Ovary (tissue), 9 donors: ENCODE measurements around the gene ARIH2. TPM values are rescaled to one million over a fixed set of nuclear protein-coding genes. Genes with fewer than 3 reads are reported as not detected.

ENCODE experiments used
- DNase-seq, 5 donors: peaks; one replicate each; pipeline ENCODE4 v3.0.0-alpha.2; 2019 to 2020
- H3K27ac ChIP-seq, 2 donors: fragments of 200-600 bp; one replicate each; pipeline versions ENCODE4 v1.5.1 to v1.8.0; 2019 to 2022
- H3K27me3 ChIP-seq: fragments of 200-600 bp; one replicate; pipeline ENCODE4 v1.8.0; 2022
- H3K36me3 ChIP-seq: fragments of 200-600 bp; sonication (generic); one replicate; pipeline ENCODE4 v1.5.1; 2019
- H3K4me1 ChIP-seq: one replicate; pipeline ENCODE4 v1.8.1; 2013; ENCODE audit warnings: mild to moderate bottlenecking, moderate library complexity; ENCODE audit not compliant: insufficient read depth
- H3K4me3 ChIP-seq: fragments of 200-600 bp; sonication (generic); one replicate; pipeline ENCODE4 v1.5.1; 2017
- H3K9me3 ChIP-seq, 2 donors: fragments of 200-600 bp in 1 of 2; sonication (generic) in 1 of 2; one replicate each; pipeline versions ENCODE4 v1.5.1 to v1.8.1; 2013 to 2019; ENCODE audit warnings: mild to moderate bottlenecking in 1 of 2, moderate library complexity in 1 of 2
- CTCF ChIP-seq, 3 donors: fragments of 450-650 bp in 2 of 3; fragments of 200-600 bp in 1 of 3; IDR thresholded peaks; one replicate each; pipeline versions ENCODE4 v1.5.1 to v1.8.0; 2016 to 2022; ENCODE audit warnings: antibody characterized with exemption in 3 of 3, mild to moderate bottlenecking in 1 of 3
- EP300 ChIP-seq: sonication (generic); formaldehyde crosslinking; IDR thresholded peaks from one replicate; pipeline ENCODE4 v1.6.1; 2017; ENCODE audit warnings: antibody characterized with exemption
- POLR2A ChIP-seq: fragments of 450-650 bp; IDR thresholded peaks from one replicate; pipeline ENCODE4 v1.6.1; 2017; ENCODE audit warnings: antibody characterized with exemption, mild to moderate bottlenecking, moderate library complexity
- WGBS, 3 donors: extraction: QIAGEN DNeasy Blood & Tissue Kit in 1 of 3; methylation state at CpG; one replicate each; pipeline versions ENCODE4 v1.1.5 to v1.1.7; 2013 to 2017; 5-methylcytosine and 5-hydroxymethylcytosine counted together
- intact Hi-C, 4 donors: fragments of 100-400 bp; cut with DNase I; formaldehyde crosslinking; loops; one replicate each; pipeline versions ENCODE4 v1.11.0 to v1.15.1; 2022 to 2023
- polyA plus RNA-seq, 2 donors: library from polyadenylated mRNA; stranded (reverse); fragments of 200-250 nt in 1 of 2; fragments of 350-450 nt in 1 of 2; fragmentation: Illumina TruSeq in 1 of 2; extraction: RNeasy Lipid Tissue Mini Kit (QIAGEN cat#74804) in 1 of 2; gene quantifications; one replicate each; pipeline ENCODE4 v1.2.3, GENCODE V29; 2013 to 2014
- total RNA-seq, 7 donors: library from RNA; depleted of rRNA in 2 of 7; stranded (reverse); fragments of >200 nt in 2 of 7; fragmentation: NEBNext Ultra II Directional in 3 of 7; extraction: Animal tissue kit (Norgen Biotek cat#: 25700) in 3 of 7; gene quantifications; one replicate each; pipeline versions ENCODE4 v1.1.0 to v1.2.4, GENCODE V29; 2016 to 2023
- donor health status: DM: no; HTN: no; CAD: no; lungs with moderate emphysema.
- donor health status: DM: no; HTN: no; CAD: no.
- donor health status: Bipolar disorder and iron deficiency.
- donor health status: DM: yes; HTN: yes; CAD: no.
- donor health status: DM: no; HTN: no; CAD: no.
- donor health status: DM: yes; HTN: yes; CAD: no.

ARIH2 gene
- total and polyA plus RNA-seq, 9 donors, result 39.6 to 95.7 (median 72.0) TPM

- intact Hi-C loops, result loop anchor here in 1 of 4 donors (10.0 kb wide), 1 partner anchor 107 kb away; the partner anchor contains the start of gene ARIH2
- Histone ChIP-seq H3K36me3 (no peaks in the 10 kb centered on the region), H3K9me3 (no peaks in the 10 kb centered on the region), H3K4me3 (peak overlapping the region; percentile 94), H3K27me3 (no peaks in the 10 kb centered on the region), H3K4me1 (peaks cover 12% of the 10 kb centered on the region), H3K27ac (peak overlapping the region; percentile 97 to 98)
- 0 to 1% (median 0%) methylated on average over 52 to 60 of the region's 60 CpGs for WGBS, 3 donors
- no peak for TF ChIP-seq EP300
- peak; percentile 92 for TF ChIP-seq POLR2A
- DNase-seq, result peak; percentile 99 to 100 (median 100)
Observed at GRCh38 chr3:49021213-49021812, 102.7 kb downstream of the ARIH2 start.

- intact Hi-C loops, result loop anchor here in 1 of 4 donors (10.0 kb wide), 1 partner anchor 107 kb away; the partner anchor contains the start of gene ARIH2
Observed at GRCh38 chr3:49021813-49022687, 103.4 kb downstream of the ARIH2 start, which contains the start of gene NDUFAF3. Gene NDUFAF3 (plus strand): TSS chr3:49022121. CDS start chr3:49022145, 24 bp downstream.

GRCh38 chr3:49022688-49023171 lies 104.1 kb downstream of the ARIH2 start:
- Histone ChIP-seq H3K27me3 (no peaks in the 10 kb centered on the region), H3K4me3 (peak overlapping the region; percentile 94), H3K4me1 (peaks cover 9% of the 10 kb centered on the region), H3K9me3 (no peaks in the 10 kb centered on the region), H3K27ac (peak overlapping the region; percentile 97 to 98), H3K36me3 (no peaks in the 10 kb centered on the region)
- no peak for TF ChIP-seq POLR2A
- no peak for TF ChIP-seq EP300
- TF ChIP-seq CTCF (IDR thresholded peaks at IDR 0.05), result no peak
- peak in 4 of 5 donors; percentile 28 to 44 (median 38) for DNase-seq
- intact Hi-C loops, result loop anchor here in 1 of 4 donors (10.0 kb wide), 1 partner anchor 108 kb away; the partner anchor contains the start of gene ARIH2
- 15 to 21% (median 16%) methylated on average over 12 of the region's 12 CpGs for whole genome bisulfite sequencing, 3 donors

More at GRCh38 chr3:49021813-49022687, 103.4 kb downstream of the ARIH2 start, which contains the start of gene NDUFAF3:
- Histone ChIP-seq H3K4me3 (peak within 1 kb of the TSS; percentile 94), H3K4me1 (peaks cover 12% of the 10 kb centered on the region), H3K9me3 (no peaks in the 10 kb centered on the region), H3K27me3 (no peaks in the 10 kb centered on the region), H3K36me3 (no peaks in the 10 kb centered on the region), H3K27ac (peak within 1 kb of the TSS; percentile 97 to 98)
- 0 to 1% (median 0%) methylated on average over 32 to 83 of the region's 83 CpGs for WGBS, 3 donors
- TF ChIP-seq EP300 (no peak), CTCF (IDR thresholded peaks at IDR 0.05) (peak; percentile 99), POLR2A (peak; percentile 95)
- DNase-seq, result peak; percentile 90 to 95 (median 93)

- Histone ChIP-seq H3K36me3 (no peaks in the 10 kb centered on the region), H3K4me1 (peaks cover 9% of the 10 kb centered on the region), H3K4me3 (no peak overlapping the region), H3K9me3 (no peaks in the 10 kb centered on the region), H3K27me3 (no peaks in the 10 kb centered on the region), H3K27ac (no peak overlapping the region)
- 78 to 85% (median 79%) methylated on average over 4 of the region's 4 CpGs for WGBS, 3 donors
- DNase-seq, result no peak
- intact Hi-C loops, result loop anchor here in 1 of 4 donors (10.0 kb wide), 1 partner anchor 109 kb away; the partner anchor contains the start of gene ARIH2
- TF ChIP-seq EP300 (no peak), CTCF (IDR thresholded peaks at IDR 0.05) (no peak), POLR2A (no peak)
Observed at GRCh38 chr3:49023775-49024174, 105.1 kb downstream of the ARIH2 start.
